ENCODE measurements around the gene TRAPPC3L.

The TRAPPC3L gene

DNA sequence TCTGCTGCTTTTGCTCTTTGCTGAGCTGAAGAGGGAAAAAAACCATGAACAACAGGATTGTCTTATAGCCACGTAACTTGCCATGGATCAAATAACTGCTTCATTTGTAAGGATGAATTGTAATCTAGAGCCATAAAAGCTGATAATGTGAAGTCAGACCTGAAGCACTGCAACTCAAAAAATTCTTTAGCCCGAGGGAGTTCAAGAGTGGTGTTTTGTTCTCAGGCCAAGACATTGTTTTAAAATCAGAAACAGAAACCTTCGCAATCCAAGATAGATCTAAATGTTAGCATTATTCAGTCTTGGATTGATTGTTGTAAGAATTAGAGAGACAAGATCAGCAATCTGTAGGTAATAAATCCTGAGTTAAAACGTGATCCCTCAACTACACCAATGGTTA lies at the start of gene TRAPPC3L:
TSS of gene TRAPPC3L (minus strand) at position 34 of the 400 bp plus-strand sequence. CDS start 170 bp downstream, outside the sequence.
- TF ChIP-seq GATA3 (IDR thresholded peaks at IDR 0.05; ENCODE audit: low read depth, low read length), result no peak
- no peak for TF ChIP-seq GATA2 (IDR thresholded peaks at IDR 0.05; ENCODE audit: low read depth, low read length)

DNA sequence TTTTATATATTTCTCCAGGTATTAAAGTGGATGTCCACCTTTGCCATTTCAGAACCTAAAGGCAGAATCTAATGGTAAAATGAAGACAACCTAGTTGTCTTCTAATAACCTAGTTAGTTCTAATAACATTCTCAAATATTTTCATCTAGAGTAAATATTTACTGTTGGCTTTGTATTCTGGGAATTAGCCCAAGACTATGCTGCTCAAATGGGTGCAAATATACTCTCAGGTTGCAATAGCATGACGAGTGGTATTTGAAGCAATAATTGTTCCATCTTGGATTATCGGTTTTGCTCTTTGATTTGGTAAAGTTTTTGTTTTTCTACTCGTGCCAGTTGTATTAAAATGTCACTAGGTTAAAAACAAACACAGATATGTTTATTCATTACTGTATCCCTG lies 49.8 kb upstream of the TRAPPC3L start:
- no peak for TF ChIP-seq GATA3 (IDR thresholded peaks at IDR 0.05; ENCODE audit: low read depth, low read length)
- TF ChIP-seq GATA2 (IDR thresholded peaks at IDR 0.05; ENCODE audit: low read depth, low read length), result no peak

DNA sequence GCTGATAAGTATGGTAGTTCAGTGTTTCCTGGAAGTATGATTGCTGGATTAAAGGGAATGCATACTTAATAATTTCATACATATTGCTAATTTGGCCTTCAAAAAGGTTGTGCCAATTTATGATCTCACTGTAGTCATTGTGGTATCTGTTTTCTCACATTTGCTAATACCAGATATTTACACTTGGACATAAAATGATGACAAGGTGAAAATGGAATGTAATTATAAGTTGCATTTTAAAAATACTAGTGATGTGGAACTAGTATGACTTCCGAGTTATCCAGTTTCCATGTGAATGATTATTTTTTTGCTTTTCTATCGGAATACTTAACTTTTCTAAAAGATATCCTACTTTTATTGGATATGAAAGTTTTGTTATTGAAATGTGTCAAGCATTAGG lies 41.3 kb upstream of the TRAPPC3L start:
- TF ChIP-seq GATA2 (IDR thresholded peaks at IDR 0.05; ENCODE audit: low read depth, low read length) (no peak), GATA3 (IDR thresholded peaks at IDR 0.05; ENCODE audit: low read depth, low read length) (no peak)

GRCh38 chr6:116586276-116586675 lies 40.8 kb upstream of the TRAPPC3L start:
- TF ChIP-seq GATA2 (IDR thresholded peaks at IDR 0.05; ENCODE audit: low read depth, low read length), result no peak
- no peak for TF ChIP-seq GATA3 (IDR thresholded peaks at IDR 0.05; ENCODE audit: low read depth, low read length)

DNA sequence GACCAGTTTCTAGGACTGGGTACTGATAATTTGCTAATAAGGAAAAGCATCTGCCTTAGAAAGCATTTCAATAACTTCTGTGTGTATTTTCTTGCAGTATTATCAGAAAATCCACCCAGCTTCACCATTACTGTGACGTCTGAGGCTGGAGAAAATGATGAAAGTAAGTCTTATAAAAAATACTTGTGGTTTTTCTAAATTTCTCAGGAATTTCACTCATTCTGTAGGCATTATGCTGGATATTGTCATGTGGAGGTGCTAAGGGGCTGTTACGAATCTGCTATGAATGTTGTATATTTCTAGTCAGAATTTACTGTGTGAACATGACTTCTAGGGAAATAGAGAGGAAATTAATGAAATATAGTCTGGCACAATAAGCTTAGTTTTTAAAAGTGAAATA lies 34.7 kb upstream of the TRAPPC3L start:
- TF ChIP-seq GATA2 (IDR thresholded peaks at IDR 0.05; ENCODE audit: low read depth, low read length), result no peak
- no peak for TF ChIP-seq GATA3 (IDR thresholded peaks at IDR 0.05; ENCODE audit: low read depth, low read length)

DNA sequence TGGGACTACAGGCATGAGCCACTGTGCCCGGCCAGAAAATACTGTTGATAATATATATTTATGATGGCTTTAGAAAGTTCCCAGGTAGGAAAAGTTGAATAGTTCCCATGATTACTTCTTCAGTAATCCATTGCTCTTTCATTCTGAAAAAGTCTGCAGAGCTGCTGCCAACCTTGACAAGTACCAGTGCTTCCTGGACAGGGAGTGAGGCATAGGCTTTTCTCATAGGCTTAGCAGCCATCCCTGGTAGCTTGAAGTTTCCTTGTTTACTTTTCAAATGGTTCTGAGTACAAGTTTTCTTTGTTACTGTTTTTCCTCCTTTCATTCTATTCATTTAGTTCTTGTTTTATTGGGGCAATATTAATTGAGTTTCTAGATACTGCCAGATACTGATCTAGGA lies 33.7 kb upstream of the TRAPPC3L start:
- TF ChIP-seq GATA3 (IDR thresholded peaks at IDR 0.05; ENCODE audit: low read depth, low read length) (no peak), GATA2 (IDR thresholded peaks at IDR 0.05; ENCODE audit: low read depth, low read length) (no peak)

DNA sequence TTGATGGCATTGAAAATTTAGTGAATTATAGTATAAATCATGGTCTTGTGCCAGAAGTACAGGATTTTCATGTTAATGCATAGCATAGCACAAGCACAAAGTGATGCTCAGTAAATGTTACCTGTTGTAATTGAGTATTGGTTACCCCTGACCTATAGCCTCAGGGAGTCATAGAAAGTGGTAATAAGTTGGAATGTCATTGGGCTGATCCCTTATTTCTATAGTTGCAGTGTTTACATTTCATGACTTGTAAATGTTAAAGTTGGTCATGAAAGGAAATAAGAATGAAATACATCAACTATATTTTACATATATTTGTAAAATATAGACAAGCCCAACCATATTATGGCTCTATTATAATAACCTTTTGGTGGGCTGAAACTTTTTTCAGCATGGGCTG lies 32.9 kb upstream of the TRAPPC3L start:
- TF ChIP-seq GATA2 (IDR thresholded peaks at IDR 0.05; ENCODE audit: low read depth, low read length), result no peak

DNA sequence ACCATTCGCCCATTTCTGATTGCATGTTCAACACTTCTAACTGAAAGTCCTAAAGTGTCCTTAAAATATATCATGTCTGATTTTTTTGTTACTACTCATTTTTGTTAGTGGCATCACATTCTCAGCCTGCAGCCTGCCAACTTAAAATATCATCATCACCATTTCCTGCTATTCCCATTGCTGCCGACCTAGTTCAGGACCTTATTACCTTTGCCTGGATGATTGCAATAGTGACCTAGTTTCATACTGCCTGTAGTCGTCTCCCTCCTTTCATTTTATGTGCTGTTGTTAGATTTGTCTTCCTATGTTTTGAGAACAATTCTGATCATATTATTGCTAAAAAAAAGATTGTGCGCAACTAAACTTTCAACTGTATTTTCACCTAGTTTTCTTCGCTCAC lies 32.0 kb upstream of the TRAPPC3L start:
- TF ChIP-seq GATA2 (IDR thresholded peaks at IDR 0.05; ENCODE audit: low read depth, low read length), result no peak
- TF ChIP-seq GATA3 (IDR thresholded peaks at IDR 0.05; ENCODE audit: low read depth, low read length), result no peak

DNA sequence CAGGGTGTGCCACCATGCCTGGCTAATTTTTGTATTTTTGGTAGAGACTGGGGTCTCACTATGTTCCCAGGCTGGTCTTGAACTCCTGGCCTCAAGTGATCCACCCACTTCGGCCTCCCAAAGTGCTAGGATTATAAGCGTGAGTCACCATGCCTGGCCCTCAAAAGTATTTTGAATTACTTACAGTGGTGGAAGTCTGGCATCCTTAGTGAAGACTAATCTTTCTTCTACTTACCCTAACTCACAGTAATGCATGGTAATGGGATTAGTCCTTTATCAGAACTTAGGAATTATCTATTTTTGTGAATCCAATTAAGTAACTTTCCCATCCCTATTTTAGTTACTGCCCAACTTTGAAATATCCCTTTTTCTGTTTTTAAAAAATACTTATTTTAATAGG lies 29.7 kb upstream of the TRAPPC3L start:
- TF ChIP-seq GATA3 (IDR thresholded peaks at IDR 0.05; ENCODE audit: low read depth, low read length), result no peak
- TF ChIP-seq GATA2 (IDR thresholded peaks at IDR 0.05; ENCODE audit: low read depth, low read length), result no peak

- TF ChIP-seq GATA2 (IDR thresholded peaks at IDR 0.05; ENCODE audit: low read depth, low read length) (no peak), GATA3 (IDR thresholded peaks at IDR 0.05; ENCODE audit: low read depth, low read length) (no peak)
Measured at GRCh38 chr6:116572162-116572561, 26.7 kb upstream of the TRAPPC3L start.

- TF ChIP-seq GATA2 (IDR thresholded peaks at IDR 0.05; ENCODE audit: low read depth, low read length) (no peak), GATA3 (IDR thresholded peaks at IDR 0.05; ENCODE audit: low read depth, low read length) (no peak)
Measured at GRCh38 chr6:116571683-116572000, 26.2 kb upstream of the TRAPPC3L start.

DNA sequence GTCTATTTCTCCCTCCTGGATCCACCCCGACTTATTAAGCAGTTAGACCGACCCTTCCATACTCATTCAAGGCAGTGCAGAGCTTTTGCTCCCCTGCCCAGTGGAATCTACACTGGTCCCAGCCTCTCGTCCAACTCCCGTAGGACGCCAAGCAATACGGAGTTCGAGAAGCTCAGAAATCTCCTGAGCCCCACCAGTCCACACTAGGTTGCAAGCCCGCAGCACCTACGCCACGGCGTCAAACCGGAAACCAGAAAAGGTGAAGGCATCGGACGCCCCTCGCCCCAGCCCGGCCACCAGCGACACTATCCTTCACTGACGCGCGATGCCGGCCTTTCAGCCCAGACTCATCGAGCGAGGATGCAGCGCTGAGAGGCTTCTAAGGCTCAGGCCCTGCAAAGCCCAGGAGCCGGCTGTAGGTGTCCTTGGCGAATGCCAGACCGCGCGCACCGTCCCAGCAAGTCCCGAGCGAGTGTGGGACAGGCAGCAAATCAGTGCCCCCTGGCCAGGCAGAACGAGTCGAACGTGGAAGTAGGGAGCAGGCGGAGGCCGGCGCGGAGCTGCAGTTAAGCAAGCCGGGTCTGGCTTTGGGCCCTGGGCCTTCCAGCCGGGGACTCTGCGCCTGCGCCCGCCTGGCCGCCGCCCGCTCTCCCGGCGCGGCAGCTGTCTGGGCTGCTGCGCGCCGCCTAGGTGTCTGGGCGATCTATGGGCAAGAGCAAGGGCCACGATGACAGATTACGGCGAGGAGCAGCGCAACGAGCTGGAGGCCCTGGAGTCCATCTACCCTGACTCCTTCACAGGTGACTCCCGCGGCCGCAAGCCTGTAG lies 25.6 kb upstream of the TRAPPC3L start, which contains the start of gene RWDD1:
TSS of gene RWDD1 (plus strand) at position 649 of the 827 bp plus-strand sequence. CDS start at position 728, 79 bp downstream.
- no peak for TF ChIP-seq GATA3 (IDR thresholded peaks at IDR 0.05; ENCODE audit: low read depth, low read length)
- no peak for TF ChIP-seq GATA2 (IDR thresholded peaks at IDR 0.05; ENCODE audit: low read depth, low read length)

- TF ChIP-seq GATA2 (IDR thresholded peaks at IDR 0.05; ENCODE audit: low read depth, low read length) (no peak), GATA3 (IDR thresholded peaks at IDR 0.05; ENCODE audit: low read depth, low read length) (no peak)
Measured at GRCh38 chr6:116568821-116569755, 23.6 kb upstream of the TRAPPC3L start.

DNA sequence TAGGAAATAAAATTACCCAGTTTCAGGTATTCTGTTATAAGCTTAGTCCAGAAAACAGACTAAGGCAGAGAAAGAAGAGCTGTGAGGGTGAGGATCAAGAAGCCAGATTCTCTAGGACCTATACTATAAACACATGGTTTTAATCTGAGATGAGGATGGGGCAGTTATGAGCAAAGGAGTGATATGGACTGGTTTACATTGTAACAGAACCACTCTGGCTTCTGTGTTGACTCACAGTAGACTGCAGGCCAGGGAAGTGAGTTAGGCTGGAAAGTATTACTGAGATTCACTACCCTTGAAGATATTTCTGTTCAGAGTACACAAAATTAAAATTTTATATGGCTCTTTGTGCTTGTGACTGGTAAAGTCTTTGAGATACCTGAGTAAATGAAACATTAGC lies 22.6 kb upstream of the TRAPPC3L start:
- TF ChIP-seq GATA2 (IDR thresholded peaks at IDR 0.05; ENCODE audit: low read depth, low read length), result no peak
- TF ChIP-seq GATA3 (IDR thresholded peaks at IDR 0.05; ENCODE audit: low read depth, low read length), result no peak

All from SH-SY5Y (cell line).